ENCODE measurements around the gene DLX6.

Gene DLX6

DNA sequence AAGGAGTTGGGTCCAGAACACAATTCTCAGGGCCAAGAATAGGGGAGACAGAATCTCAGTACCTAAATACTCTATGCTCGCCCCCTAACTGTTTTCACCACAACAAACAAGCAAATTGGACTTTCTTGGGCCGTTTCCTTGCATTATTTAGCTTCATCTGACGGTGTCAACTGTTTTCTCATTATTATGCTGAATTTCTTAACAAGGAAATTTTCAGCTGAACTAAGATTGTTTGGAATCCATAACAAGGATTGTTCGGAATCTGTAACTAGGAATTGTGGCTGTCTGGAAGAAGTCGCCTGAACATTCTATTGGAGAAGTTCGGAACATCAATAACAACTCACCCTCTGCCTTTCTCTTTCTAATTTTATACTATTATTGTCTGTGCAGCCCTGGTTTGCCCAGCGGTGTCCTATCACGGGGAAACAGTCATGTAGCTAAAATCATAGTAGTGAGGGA, 15.5 kb upstream of the DLX6 start:
- no peak overlapping the region for H3K4me3 ChIP-seq (ENCODE audit: low read depth, low read length)
- TF ChIP-seq, protein P1, sequence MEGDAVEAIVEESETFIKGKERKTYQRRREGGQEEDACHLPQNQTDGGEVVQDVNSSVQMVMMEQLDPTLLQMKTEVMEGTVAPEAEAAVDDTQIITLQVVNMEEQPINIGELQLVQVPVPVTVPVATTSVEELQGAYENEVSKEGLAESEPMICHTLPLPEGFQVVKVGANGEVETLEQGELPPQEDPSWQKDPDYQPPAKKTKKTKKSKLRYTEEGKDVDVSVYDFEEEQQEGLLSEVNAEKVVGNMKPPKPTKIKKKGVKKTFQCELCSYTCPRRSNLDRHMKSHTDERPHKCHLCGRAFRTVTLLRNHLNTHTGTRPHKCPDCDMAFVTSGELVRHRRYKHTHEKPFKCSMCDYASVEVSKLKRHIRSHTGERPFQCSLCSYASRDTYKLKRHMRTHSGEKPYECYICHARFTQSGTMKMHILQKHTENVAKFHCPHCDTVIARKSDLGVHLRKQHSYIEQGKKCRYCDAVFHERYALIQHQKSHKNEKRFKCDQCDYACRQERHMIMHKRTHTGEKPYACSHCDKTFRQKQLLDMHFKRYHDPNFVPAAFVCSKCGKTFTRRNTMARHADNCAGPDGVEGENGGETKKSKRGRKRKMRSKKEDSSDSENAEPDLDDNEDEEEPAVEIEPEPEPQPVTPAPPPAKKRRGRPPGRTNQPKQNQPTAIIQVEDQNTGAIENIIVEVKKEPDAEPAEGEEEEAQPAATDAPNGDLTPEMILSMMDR (IDR thresholded peaks at IDR 0.05; ENCODE audit: low read depth, low read length), result no peak

DNA sequence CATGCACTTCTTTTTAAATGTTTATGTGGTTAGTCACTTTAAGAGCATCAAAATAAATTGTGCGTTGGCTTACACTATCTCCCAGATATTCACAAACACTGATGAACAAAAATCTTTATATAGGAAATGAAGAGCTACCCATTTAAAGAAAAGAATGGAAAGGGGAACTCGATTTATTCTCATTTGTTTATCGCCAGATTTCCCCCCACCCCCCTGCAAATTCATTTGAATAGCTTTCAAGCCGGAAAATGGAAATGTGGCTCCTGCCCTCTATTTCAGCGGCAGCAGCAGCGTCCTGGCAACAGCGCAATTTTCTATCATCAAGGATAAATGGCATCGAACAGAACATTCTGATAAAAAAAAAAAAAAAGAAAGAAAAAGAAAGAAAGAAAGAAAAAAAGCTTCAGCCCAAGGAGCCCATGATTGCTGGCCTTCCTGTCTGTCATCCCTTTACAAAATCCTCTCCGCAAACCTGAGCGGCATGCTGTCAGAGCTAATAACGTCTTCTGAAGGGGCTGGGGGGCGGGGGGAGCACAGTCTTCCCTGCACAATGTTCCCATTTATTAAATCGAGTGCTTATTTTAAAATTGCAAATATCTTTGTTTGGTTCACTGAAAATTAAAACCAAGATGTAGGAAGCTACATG, 13.7 kb upstream of the DLX6 start:
- TF ChIP-seq, protein P1 (IDR thresholded peaks at IDR 0.05; ENCODE audit: low read depth, low read length), result no peak
- H3K4me3 ChIP-seq (ENCODE audit: low read depth, low read length), result no peak overlapping the region

DNA sequence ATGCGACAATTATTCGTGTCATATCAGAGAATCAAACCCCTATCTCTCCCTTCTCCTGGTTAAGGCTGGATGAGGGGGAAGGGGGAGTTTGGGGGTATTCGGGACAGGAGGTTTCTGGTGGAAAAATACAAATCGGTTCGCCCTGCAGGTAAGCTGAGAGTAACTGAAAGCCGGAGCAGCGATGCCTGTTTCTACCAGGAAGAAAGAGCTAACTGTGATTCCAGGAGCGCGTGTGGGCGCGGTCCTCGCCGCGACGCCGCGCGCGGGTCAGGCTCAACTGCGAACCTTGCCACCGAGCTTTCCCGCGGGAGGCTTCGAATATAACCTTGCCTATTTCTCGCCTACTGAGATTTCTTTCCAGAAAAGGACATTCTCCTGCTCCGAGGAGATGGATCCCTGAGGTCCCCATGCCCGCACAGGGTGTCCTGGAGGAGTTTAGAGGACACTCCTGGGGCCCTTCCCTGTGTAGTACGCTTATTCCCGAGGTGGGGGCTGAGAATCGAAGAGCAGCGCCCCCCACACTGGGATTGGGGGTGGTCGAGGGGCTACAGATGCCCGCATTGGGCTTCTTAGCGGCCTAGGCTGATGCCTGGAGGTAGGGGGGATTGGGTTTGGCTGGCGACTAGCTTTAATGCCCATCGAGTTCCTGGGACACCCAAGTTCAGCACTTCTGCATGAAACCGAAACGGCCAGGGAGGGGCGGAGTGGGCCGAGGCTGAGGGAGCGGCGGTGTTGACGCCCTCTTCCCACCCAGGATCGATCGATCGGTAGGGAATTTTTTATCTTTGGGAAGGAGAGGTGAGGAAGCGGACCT, 13.0 kb upstream of the DLX6 start:
- TF ChIP-seq, protein P1 (IDR thresholded peaks at IDR 0.05; ENCODE audit: low read depth, low read length), result no peak
- H3K4me3 ChIP-seq (ENCODE audit: low read depth, low read length), result no peak overlapping the region

DNA sequence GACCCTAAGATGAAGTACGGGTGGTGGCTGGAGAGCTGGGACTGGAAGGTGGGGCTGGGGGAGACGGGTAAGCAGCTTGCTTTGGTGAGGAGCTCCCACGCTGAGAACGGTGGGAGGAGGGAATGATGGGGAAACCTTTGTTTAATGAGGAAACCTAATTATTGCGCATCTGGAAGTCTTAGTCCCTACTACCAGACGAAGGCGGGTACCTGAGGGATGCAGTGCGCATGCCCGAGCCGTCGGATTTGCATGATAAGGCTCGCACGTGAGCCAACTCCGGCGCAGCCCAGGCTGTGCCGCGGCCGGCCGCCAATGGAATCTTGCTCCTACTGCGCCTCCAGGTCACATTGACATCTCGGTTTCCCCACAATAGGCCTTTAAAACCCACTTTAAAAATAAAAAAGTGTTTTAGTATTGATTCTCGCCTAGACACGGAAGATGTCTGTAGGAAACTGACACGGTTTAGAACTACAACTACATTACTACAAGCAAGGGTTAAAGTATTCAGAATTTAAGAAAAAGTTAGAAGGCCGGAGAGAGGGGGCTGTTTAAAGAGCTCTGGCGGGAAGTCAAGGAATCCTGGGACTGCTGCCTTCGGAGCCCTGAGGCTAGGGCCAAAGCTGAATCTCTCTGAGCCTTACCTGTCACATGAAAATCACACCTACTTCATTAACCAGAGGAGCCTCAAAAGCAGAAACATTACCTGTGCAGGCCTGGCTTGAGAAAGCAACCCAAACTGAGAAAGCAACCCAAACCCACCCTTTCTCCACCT, 12.1 kb upstream of the DLX6 start:
- TF ChIP-seq, protein P1 (IDR thresholded peaks at IDR 0.05; ENCODE audit: low read depth, low read length), result no peak
- H3K4me3 ChIP-seq (ENCODE audit: low read depth, low read length), result no peak overlapping the region

DNA sequence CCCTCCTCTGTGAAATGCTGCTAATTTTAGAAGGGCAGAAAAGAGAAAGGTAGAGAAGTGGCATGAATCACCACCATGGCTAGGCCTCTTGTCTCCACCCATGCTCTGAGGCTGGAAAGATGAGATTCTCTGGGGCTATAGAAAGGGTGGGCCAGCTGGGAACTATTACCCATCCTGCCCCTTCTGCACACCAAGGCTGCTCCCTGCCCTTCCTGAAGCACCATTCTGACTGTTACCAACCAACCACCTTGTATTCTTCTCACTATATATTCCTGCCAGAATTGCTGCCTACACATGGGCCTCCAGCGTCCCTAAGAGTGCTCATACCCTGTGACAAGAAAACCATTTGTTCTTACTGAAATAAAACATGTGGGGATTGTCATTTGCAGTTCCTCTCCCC, 11.4 kb upstream of the DLX6 start:
- H3K4me3 ChIP-seq (ENCODE audit: low read depth, low read length), result no peak overlapping the region
- TF ChIP-seq, protein P1 (IDR thresholded peaks at IDR 0.05; ENCODE audit: low read depth, low read length), result no peak

DNA sequence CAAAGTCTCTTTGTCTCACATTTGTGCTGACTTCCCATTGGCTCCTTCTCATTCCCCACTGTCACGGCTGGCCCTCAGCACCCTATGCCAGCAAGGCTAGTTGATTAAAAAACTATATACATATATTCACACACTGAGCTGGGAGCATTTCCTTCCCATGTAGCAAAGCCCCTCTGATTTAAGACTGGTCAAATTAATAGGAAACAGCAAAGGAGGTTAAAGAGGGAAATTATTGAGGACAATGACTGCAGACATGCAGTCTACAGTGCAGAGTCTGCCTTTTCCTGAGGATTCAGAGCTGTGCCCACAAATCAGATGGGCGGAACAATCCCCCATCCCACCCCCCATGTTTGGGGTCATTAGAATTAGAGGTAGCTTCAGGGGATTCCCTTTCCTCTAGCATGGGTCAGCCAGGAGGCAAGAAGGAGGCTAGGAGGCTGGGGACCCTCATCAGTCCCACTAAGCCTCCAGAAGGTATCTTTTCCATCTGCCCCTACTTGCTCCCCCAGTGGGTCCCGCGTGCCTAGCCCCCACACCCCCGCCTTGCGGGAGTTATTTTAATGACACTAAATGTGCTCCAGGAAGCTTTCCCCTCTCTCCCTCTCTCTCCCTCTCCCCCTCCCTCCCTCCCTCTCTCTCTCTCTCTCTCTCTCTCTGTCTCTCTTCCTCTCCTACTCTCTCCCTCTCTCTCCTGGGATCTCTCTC, 9.8 kb upstream of the DLX6 start:
- TF ChIP-seq, protein P1 (IDR thresholded peaks at IDR 0.05; ENCODE audit: low read depth, low read length), result no peak
- no peak overlapping the region for H3K4me3 ChIP-seq (ENCODE audit: low read depth, low read length)

Measured in WI38 (cell line).